Glutamatergic neuron (in vitro differentiated cells): ENCODE results near the gene CLIP1. TPM values are rescaled to one million over a fixed set of nuclear protein-coding genes. Genes with fewer than 3 reads are reported as not detected.
"Not testable (repeated sequence)": the region's sequence is repeated elsewhere in the genome, so short reads cannot be mapped to it uniquely, and the experiment has no call there.

Source experiments
- DNase-seq: peaks from one replicate; pipeline ENCODE4 v3.0.0; 2022
- H3K27ac Mint-ChIP-seq: one replicate; pipeline ENCODE4 v1.8.0; 2020; ENCODE audit warnings: mild to moderate bottlenecking, mixed read lengths, inconsistent platforms; ENCODE audit not compliant: unreplicated experiment
- H3K27me3 Mint-ChIP-seq: one replicate; pipeline ENCODE4 v1.8.0; 2020; ENCODE audit warnings: mild to moderate bottlenecking, moderate library complexity, mixed read lengths, inconsistent platforms; ENCODE audit not compliant: unreplicated experiment
- H3K36me3 Mint-ChIP-seq: one replicate; pipeline ENCODE4 v1.8.0; 2020; ENCODE audit warnings: mild to moderate bottlenecking, mixed read lengths, inconsistent platforms; ENCODE audit not compliant: unreplicated experiment
- H3K4me1 Mint-ChIP-seq: one replicate; pipeline ENCODE4 v1.8.0; 2020; ENCODE audit warnings: mild to moderate bottlenecking, low read depth, mixed read lengths, inconsistent platforms; ENCODE audit not compliant: unreplicated experiment
- H3K4me3 Mint-ChIP-seq: one replicate; pipeline ENCODE4 v1.8.0; 2020; ENCODE audit warnings: mild to moderate bottlenecking, mixed read lengths, inconsistent platforms; ENCODE audit not compliant: unreplicated experiment
- H3K9me3 Mint-ChIP-seq: one replicate; pipeline ENCODE4 v1.8.0; 2020; ENCODE audit warnings: mild to moderate bottlenecking, moderate library complexity, mixed read lengths, inconsistent platforms; ENCODE audit not compliant: unreplicated experiment
- total RNA-seq: library from RNA; stranded (reverse); fragmentation: NEBNext Ultra II Directional; extraction: Animal tissue kit (Norgen Biotek cat#: 25700); gene quantifications from one replicate; pipeline ENCODE4 v1.2.1, GENCODE V29; 2021; ENCODE audit not compliant: unreplicated experiment
- TF ChIP-seq, protein P1 (sequence below): fragments of 200-600 bp; sonication (generic); IDR thresholded peaks from one replicate; pipeline ENCODE4 v1.5.0; 2021; ENCODE audit not compliant: partially characterized antibody, unreplicated experiment

Gene CLIP1
- total RNA-seq, 1 donor from 2014 or later: 65.7 TPM

GRCh38 chr12:122374707-122375106, 47.8 kb downstream of the CLIP1 start:
- no peak for DNase-seq
- Mint-ChIP-seq H3K9me3 (no peaks in the 10 kb centered on the region), H3K36me3 (peaks cover 4% of the 10 kb centered on the region), H3K27ac (no peak overlapping the region), H3K4me3 (no peak overlapping the region), H3K4me1 (no peaks in the 10 kb centered on the region), H3K27me3 (peaks cover 1% of the 10 kb centered on the region)
- TF ChIP-seq, protein P1, sequence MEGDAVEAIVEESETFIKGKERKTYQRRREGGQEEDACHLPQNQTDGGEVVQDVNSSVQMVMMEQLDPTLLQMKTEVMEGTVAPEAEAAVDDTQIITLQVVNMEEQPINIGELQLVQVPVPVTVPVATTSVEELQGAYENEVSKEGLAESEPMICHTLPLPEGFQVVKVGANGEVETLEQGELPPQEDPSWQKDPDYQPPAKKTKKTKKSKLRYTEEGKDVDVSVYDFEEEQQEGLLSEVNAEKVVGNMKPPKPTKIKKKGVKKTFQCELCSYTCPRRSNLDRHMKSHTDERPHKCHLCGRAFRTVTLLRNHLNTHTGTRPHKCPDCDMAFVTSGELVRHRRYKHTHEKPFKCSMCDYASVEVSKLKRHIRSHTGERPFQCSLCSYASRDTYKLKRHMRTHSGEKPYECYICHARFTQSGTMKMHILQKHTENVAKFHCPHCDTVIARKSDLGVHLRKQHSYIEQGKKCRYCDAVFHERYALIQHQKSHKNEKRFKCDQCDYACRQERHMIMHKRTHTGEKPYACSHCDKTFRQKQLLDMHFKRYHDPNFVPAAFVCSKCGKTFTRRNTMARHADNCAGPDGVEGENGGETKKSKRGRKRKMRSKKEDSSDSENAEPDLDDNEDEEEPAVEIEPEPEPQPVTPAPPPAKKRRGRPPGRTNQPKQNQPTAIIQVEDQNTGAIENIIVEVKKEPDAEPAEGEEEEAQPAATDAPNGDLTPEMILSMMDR: no peak

DNA sequence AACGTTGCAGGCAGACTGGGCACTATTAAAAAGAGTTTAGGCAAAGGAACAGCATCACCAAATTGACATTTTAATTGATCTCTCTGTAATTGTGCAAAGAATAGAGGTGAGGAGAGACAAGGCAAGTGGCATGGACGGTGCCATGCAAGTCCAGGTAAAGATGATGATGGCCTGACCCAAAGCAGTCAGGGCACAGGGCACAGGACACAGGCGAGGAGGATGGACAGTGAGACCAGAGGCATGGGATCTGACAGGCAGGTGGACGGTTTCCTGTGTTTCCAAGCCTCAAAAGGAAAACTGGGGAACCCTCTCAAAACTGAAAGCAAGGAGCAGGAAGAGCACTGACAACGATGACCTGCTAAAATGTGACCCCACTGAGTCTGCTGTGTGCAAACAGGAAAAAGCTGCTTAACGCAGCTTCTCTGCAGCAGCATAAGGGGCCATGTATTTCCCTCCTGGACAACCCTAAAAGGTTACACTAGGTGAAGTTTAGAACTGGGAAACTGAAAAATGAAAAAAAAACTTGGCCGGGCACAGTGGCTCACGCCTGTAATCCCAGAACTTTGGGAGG, 50.9 kb downstream of the CLIP1 start:
- Mint-ChIP-seq H3K4me3 (no peak overlapping the region), H3K36me3 (peaks cover 4% of the 10 kb centered on the region), H3K9me3 (peaks cover 3% of the 10 kb centered on the region), H3K27ac (no peak overlapping the region), H3K27me3 (peaks cover 1% of the 10 kb centered on the region), H3K4me1 (peaks cover 4% of the 10 kb centered on the region)
- TF ChIP-seq, protein P1: no peak
- DNase-seq: no peak

DNA sequence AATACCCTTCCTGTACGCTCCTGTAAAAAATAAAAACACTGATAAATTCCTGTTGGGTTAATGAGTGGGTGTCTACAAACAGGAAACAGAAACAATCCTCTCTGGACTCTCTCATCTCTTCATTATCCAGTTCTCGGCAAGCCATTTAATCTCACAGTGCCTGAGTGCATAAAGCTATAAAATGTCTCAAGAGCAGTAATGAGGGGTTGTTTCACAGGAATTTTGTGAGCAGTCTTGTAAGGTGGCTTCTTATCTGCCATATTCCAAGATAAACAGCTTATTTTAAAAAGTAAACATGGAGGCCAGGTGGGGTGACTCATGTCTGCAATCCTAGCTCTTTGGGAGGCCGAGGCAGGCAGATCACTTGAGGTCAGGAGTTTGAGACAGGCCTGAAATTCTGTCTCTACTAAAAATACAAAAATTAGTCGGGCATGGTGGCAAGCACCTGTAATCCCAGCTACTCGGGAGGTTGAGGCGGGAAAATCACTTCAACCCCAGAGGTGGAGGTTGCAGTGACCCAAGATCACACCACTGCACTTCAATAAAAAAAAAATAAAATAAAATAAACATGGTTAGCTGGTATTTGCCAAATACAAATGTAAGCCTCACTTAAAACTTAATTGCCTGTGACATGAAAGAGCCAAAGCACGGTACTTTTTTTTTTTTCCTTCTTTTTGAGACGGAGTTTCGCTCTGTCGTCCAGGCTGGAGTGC, 54.0 kb downstream of the CLIP1 start:
- Mint-ChIP-seq H3K27me3 (peaks cover 2% of the 10 kb centered on the region), H3K27ac (no peak overlapping the region), H3K36me3 (peaks cover 4% of the 10 kb centered on the region), H3K9me3 (peaks cover 3% of the 10 kb centered on the region), H3K4me3 (no peak overlapping the region), H3K4me1 (peaks cover 4% of the 10 kb centered on the region)
- TF ChIP-seq, protein P1: no peak
- DNase-seq: no peak

- H3K4me1 Mint-ChIP-seq, H3K36me3 Mint-ChIP-seq, H3K4me3 Mint-ChIP-seq, H3K27ac Mint-ChIP-seq, H3K9me3 Mint-ChIP-seq, DNase-seq, H3K27me3 Mint-ChIP-seq: not testable (repeated sequence)
These were observed 54.8 kb downstream of the CLIP1 start for GRCh38 chr12:122367632-122368031.

DNA sequence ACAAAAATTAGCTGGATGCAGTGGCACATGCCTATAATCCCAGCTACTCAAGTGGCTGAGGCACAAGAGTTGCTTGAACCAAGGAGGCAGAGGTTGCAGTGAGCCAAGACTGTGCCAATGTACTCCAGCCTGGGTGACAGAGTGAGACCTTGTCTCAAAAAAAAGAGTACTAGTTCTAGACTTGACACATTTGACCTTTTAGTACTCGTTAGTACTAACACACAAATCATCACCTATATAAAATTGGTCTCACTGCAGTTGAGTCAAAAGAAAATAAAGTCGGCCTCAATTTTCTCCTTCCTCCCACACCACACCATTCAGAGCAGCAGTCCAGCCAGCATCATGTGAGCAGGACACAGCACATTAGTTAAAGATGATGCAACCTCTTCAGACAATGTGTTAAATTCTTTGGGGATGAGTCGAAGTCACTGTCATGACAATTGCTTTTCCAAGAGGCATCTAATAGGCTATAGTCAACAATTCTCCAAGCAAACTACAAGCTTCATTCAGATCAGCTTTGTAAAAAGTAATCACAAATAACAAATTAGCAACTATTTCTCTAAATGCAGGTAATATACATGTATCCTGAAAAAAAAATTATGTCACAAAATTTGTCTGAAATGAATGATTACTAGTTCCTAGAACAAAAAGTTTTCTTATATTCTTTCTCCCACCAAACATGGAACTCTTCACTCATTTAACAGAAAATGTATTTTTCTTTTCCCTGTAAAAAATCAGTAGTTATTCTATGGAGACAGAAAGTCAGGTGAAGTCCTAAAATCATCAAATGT, 55.6 kb downstream of the CLIP1 start:
- TF ChIP-seq, protein P1: no peak
- H3K9me3 Mint-ChIP-seq: peaks cover 3% of the 10 kb centered on the region
- peaks cover 4% of the 10 kb centered on the region for H3K36me3 Mint-ChIP-seq
- DNase-seq: no peak
- H3K4me3 Mint-ChIP-seq: no peak overlapping the region
- H3K27me3 Mint-ChIP-seq: peaks cover 2% of the 10 kb centered on the region
- peaks cover 4% of the 10 kb centered on the region for H3K4me1 Mint-ChIP-seq
- peak overlapping the region; percentile 82 for H3K27ac Mint-ChIP-seq

- H3K9me3 Mint-ChIP-seq, H3K4me3 Mint-ChIP-seq, DNase-seq, H3K27me3 Mint-ChIP-seq, H3K36me3 Mint-ChIP-seq, H3K4me1 Mint-ChIP-seq, H3K27ac Mint-ChIP-seq: not testable (repeated sequence)
These were observed 57.2 kb downstream of the CLIP1 start for GRCh38 chr12:122365226-122365625.
